H1 (cell line): ENCODE data around the gene WDFY4. TPM values are rescaled to one million over a fixed set of nuclear protein-coding genes. Genes with fewer than 3 reads are reported as not detected.

Experiments
- CTCF ChIA-PET: fragments of 300-600 bp; sonication (Branson Sonifier 250); formaldehyde crosslinking; loops from one replicate; lab custom pipeline; 2021; ENCODE audit not compliant: partially characterized antibody; lab: Charles Lee
- POLR2A ChIA-PET: fragments of 300-600 bp; sonication (Branson Sonifier 250); formaldehyde crosslinking; loops from one replicate; lab custom pipeline; 2021; ENCODE audit warnings: inconsistent platforms; ENCODE audit not compliant: partially characterized antibody; lab: Charles Lee
- DNase-seq, 2 experiments: peaks; one replicate each; pipeline versions ENCODE4 v3.0.0 to v3.0.0-alpha.2; 2010 to 2022; ENCODE audit warnings: low spot score in 2 of 2, low read depth in 1 of 2, mixed read lengths in 1 of 2
- FAIRE-seq: peaks from 2 replicates; lab custom pipeline; 2011; peaks lifted over from hg19 to GRCh38; lab: Jason Lieb, UNC
- H2AFZ ChIP-seq: 2 replicates; pipeline ENCODE4 v1.8.1; 2012; ENCODE audit warnings: low read length, inconsistent platforms
- H2AK5ac ChIP-seq: 2 replicates; pipeline ENCODE4 v1.6.1; 2013; ENCODE audit warnings: low read depth, low read length
- H2BK120ac ChIP-seq: replicated peaks from 2 replicates; pipeline ENCODE3; 2013; ENCODE audit warnings: low read depth, low read length, inconsistent platforms
- H2BK12ac ChIP-seq: 2 replicates; pipeline ENCODE4 v1.6.1; 2013; ENCODE audit warnings: low read depth, low read length
- H2BK15ac ChIP-seq: 2 replicates; pipeline ENCODE4 v1.6.1; 2013; ENCODE audit warnings: low read length
- H2BK20ac ChIP-seq: 2 replicates; pipeline ENCODE4 v1.6.1; 2013; ENCODE audit warnings: low read length
- H2BK5ac ChIP-seq: 2 replicates; pipeline ENCODE4 v1.6.1; 2013; ENCODE audit warnings: low read depth, low read length
- H3K14ac ChIP-seq: 2 replicates; pipeline ENCODE4 v1.6.1; 2013; ENCODE audit warnings: inconsistent platforms; ENCODE audit not compliant: insufficient read length
- H3K18ac ChIP-seq: 2 replicates; pipeline ENCODE4 v1.6.1; 2013; ENCODE audit warnings: low read length; ENCODE audit errors: extremely low read depth
- H3K23ac ChIP-seq: 2 replicates; pipeline ENCODE4 v1.6.1; 2013; ENCODE audit warnings: inconsistent platforms; ENCODE audit not compliant: insufficient read length
- H3K23me2 ChIP-seq: 2 replicates; pipeline ENCODE4 v1.6.1; 2013; ENCODE audit warnings: low read depth, low read length
- H3K27ac ChIP-seq: 2 replicates; pipeline ENCODE4 v1.6.1; 2011; ENCODE audit warnings: low read depth, low read length, inconsistent platforms
- H3K27me3 ChIP-seq, 4 experiments: replicated peaks in 1 of 4; 1 replicate in 1 of 4; 2 replicates in 3 of 4; pipeline versions ENCODE4 v1.6.1 to v1.8.1; 2011 to 2013; ENCODE audit warnings: low read length in 3 of 4, mild to moderate bottlenecking in 3 of 4, inconsistent platforms in 2 of 4, mixed read lengths in 2 of 4, moderate library complexity in 1 of 4; ENCODE audit not compliant: control insufficient read depth in 3 of 4, insufficient read depth in 3 of 4; ENCODE audit errors: extremely low read depth in 1 of 4
- H3K36me3 ChIP-seq, 4 experiments: 2 replicates each; pipeline versions ENCODE4 v1.6.1 to v1.8.1; 2011 to 2013; ENCODE audit warnings: mild to moderate bottlenecking in 4 of 4, low read length in 3 of 4, moderate library complexity in 2 of 4, control low read depth in 1 of 4, inconsistent platforms in 1 of 4; ENCODE audit not compliant: insufficient read depth in 4 of 4, control insufficient read depth in 2 of 4
- H3K4ac ChIP-seq: replicated peaks from 2 replicates; pipeline ENCODE3; 2013; ENCODE audit warnings: low read length, low read depth, mixed read lengths, inconsistent platforms; ENCODE audit not compliant: insufficient read length
- H3K4me1 ChIP-seq, 4 experiments: replicated peaks in 1 of 4; 1 replicate in 1 of 4; 2 replicates in 3 of 4; pipeline versions ENCODE4 v1.6.1 to v1.8.1; 2011 to 2013; ENCODE audit warnings: low read length in 3 of 4, inconsistent platforms in 2 of 4, mixed read lengths in 1 of 4; ENCODE audit not compliant: insufficient read depth in 4 of 4, control insufficient read depth in 3 of 4
- H3K4me2 ChIP-seq, 2 experiments: 2 replicates each; pipeline versions ENCODE4 v1.6.1 to v1.8.1; 2011 to 2013; ENCODE audit warnings: low read depth in 2 of 2, low read length in 2 of 2, control low read depth in 1 of 2, inconsistent platforms in 1 of 2, mild to moderate bottlenecking in 1 of 2; ENCODE audit not compliant: insufficient read depth in 1 of 2
- H3K4me3 ChIP-seq, 4 experiments: fragments of 200-600, 300-600 bp in 1 of 4; sonication (generic), shearing (Covaris generic), sonication (Bioruptor Twin) in 1 of 4; 2 replicates each; pipeline versions ENCODE4 v1.5.1 to v1.8.1; 2011 to 2016; ENCODE audit warnings: low read length in 4 of 4, low read depth in 3 of 4, control low read depth in 2 of 4, inconsistent platforms in 2 of 4, mild to moderate bottlenecking in 2 of 4, mixed read lengths in 1 of 4, moderate library complexity in 1 of 4; ENCODE audit not compliant: insufficient read depth in 2 of 4; ENCODE audit errors: extremely low read depth in 1 of 4
- H3K56ac ChIP-seq: replicated peaks from 2 replicates; pipeline ENCODE3; 2013; ENCODE audit warnings: low read depth, mild to moderate bottlenecking, mixed read lengths, low read length, inconsistent platforms; ENCODE audit not compliant: insufficient read length
- H3K79me1 ChIP-seq: 2 replicates; pipeline ENCODE4 v1.6.1; 2013; ENCODE audit warnings: low read depth, low read length, control low read depth
- H3K79me2 ChIP-seq, 2 experiments: 2 replicates each; pipeline versions ENCODE4 v1.6.1 to v1.8.1; 2012 to 2013; ENCODE audit warnings: low read length in 2 of 2, mild to moderate bottlenecking in 2 of 2, inconsistent platforms in 1 of 2; ENCODE audit not compliant: insufficient read depth in 2 of 2, control insufficient read depth in 1 of 2
- H3K9ac ChIP-seq, 4 experiments: replicated peaks in 1 of 4; 1 replicate in 1 of 4; 2 replicates in 3 of 4; pipeline versions ENCODE4 v1.6.1 to v1.8.1; 2011 to 2013; ENCODE audit warnings: low read depth in 3 of 4, low read length in 3 of 4, control low read depth in 2 of 4, mild to moderate bottlenecking in 2 of 4, moderate library complexity in 2 of 4, inconsistent platforms in 1 of 4; ENCODE audit errors: extremely low read depth in 1 of 4
- H3K9me3 ChIP-seq, 2 experiments: 2 replicates each; pipeline versions ENCODE4 v1.6.1 to v1.8.1; 2012 to 2013; ENCODE audit warnings: mild to moderate bottlenecking in 2 of 2, moderate library complexity in 2 of 2, control low read depth in 1 of 2, inconsistent platforms in 1 of 2, low read depth in 1 of 2, low read length in 1 of 2, mixed read lengths in 1 of 2; ENCODE audit not compliant: insufficient read depth in 2 of 2
- H4K20me1 ChIP-seq, 2 experiments: replicated peaks in 1 of 2; 2 replicates each; pipeline versions ENCODE3 to v1.8.1; 2011 to 2013; ENCODE audit warnings: inconsistent platforms in 2 of 2, low read length in 2 of 2, mild to moderate bottlenecking in 1 of 2; ENCODE audit not compliant: insufficient read depth in 2 of 2, control insufficient read depth in 1 of 2
- H4K5ac ChIP-seq: 2 replicates; pipeline ENCODE4 v1.6.1; 2013; ENCODE audit warnings: low read length, low read depth, mixed read lengths, inconsistent platforms; ENCODE audit not compliant: insufficient read length
- H4K8ac ChIP-seq: 2 replicates; pipeline ENCODE4 v1.8.0; 2013; ENCODE audit warnings: mild to moderate bottlenecking, moderate library complexity, low read length, inconsistent platforms; ENCODE audit not compliant: insufficient read depth; ENCODE audit errors: extremely low read depth
- H4K91ac ChIP-seq: replicated peaks from 2 replicates; pipeline ENCODE3; 2013; ENCODE audit warnings: low read length, mixed read lengths, inconsistent platforms; ENCODE audit not compliant: insufficient read length
- EP300 ChIP-seq, 2 experiments: IDR thresholded peaks; 1 replicate in 1 of 2; 2 replicates in 1 of 2; pipeline ENCODE4 v1.6.1; 2011 to 2012; ENCODE audit warnings: low read depth in 2 of 2, low read length in 2 of 2, mild to moderate bottlenecking in 2 of 2, borderline replicate concordance in 1 of 2, inconsistent platforms in 1 of 2, moderate library complexity in 1 of 2
- JUN ChIP-seq: IDR thresholded peaks from 2 replicates; pipeline ENCODE4 v1.6.1; 2011; ENCODE audit warnings: low read depth, mild to moderate bottlenecking, improper control_type of control experiment, low read length
- SAP30 ChIP-seq: fragments of 300-600 bp; sonication (generic); IDR thresholded peaks from 2 replicates; pipeline ENCODE4 v1.7.1; 2012; ENCODE audit warnings: low read length, moderate library complexity, mild to moderate bottlenecking, inconsistent platforms; ENCODE audit not compliant: insufficient read depth, insufficient replicate concordance
- SRF ChIP-seq: IDR thresholded peaks from 2 replicates; pipeline ENCODE4 v1.6.1; 2011; ENCODE audit warnings: mild to moderate bottlenecking, low read depth, low read length, moderate library complexity
- WGBS, 2 experiments: shearing (Covaris generic) in 1 of 2; methylation state at CpG; one replicate each; pipeline versions ENCODE4 v1.1.6 to v1.1.7; 2013 to 2015; ENCODE audit warnings: low lambda C conversion rate in 2 of 2, mixed read lengths in 2 of 2, inconsistent platforms in 1 of 2, low coverage in 1 of 2, missing lambda C conversion rate in 1 of 2; ENCODE audit not compliant: insufficient replicate concordance in 2 of 2, insufficient coverage in 1 of 2, insufficient read length in 1 of 2; ENCODE audit errors: extremely low coverage in 1 of 2, missing lambda C conversion rate in 1 of 2; 5-methylcytosine and 5-hydroxymethylcytosine counted together
- polyA plus RNA-seq, 7 experiments: library from polyadenylated mRNA; depleted of rRNA in 3 of 7; stranded (reverse) in 5 of 7; unstranded in 2 of 7; fragments of >200 nt in 5 of 7; fragments of 200-250 nt in 2 of 7; gene quantifications; 1 replicate in 5 of 7; 2 replicates in 1 of 7; 4 replicates in 1 of 7; pipeline versions ENCODE4 v1.2.1 to v1.2.3, GENCODE V29; 2011 to 2013; ENCODE audit warnings: missing spikeins in 2 of 7, mixed read lengths in 2 of 7
- total RNA-seq: library from RNA; stranded (reverse); fragmentation: NEBNext Ultra II Directional; extraction: Animal tissue kit (Norgen Biotek cat#: 25700); gene quantifications from 2 replicates; pipeline ENCODE4 v1.2.1, GENCODE V29; 2021
- TF ChIP-seq, protein P1 (sequence below): IDR thresholded peaks from 2 replicates; pipeline ENCODE4 v1.6.1; 2011; ENCODE audit warnings: low read length, improper control_type of control experiment

Gene WDFY4
- total and polyA plus RNA-seq, 2 of the 8 experiments (the other 6 are each of a cell fraction or from before 2014, with no cell fraction given), result not detected

DNA sequence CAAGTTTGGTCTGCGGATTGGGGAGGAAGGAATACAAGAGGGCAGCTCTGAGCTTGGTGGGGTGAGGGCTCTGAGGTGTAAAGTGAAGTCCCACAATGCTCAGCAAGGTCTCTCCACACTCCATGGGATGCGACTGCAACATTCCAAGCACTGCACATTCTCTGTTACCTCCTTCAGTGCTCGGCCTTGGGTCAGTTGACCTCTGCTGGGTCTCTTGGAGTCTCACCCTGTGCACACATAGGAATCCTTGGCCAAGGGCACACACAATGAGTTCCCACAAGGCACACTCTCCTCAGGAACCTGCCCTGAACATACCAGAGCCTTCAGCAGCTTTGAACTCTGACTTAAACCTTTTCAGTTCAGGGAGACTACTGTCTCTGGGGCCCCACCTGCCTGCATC is 2.4 kb upstream of the WDFY4 start:
- H3K4ac ChIP-seq, result no peak overlapping the region
- ChIA-PET CTCF (no interaction called here), POLR2A (no interaction called here)
- H3K4me1 ChIP-seq, result no peaks in the 10 kb centered on the region
- H4K8ac ChIP-seq, result no peak overlapping the region
- no peaks in the 10 kb centered on the region for H4K20me1 ChIP-seq
- H3K79me1 ChIP-seq, result no peaks in the 10 kb centered on the region
- H3K27me3 ChIP-seq, result no peaks in the 10 kb centered on the region
- 96% methylated on average over 3 of the region's 3 CpGs; no CpG with 5 or more reads in 1 of the 2 experiments for WGBS, 2 experiments
- no peak overlapping the region for H3K4me2 ChIP-seq
- no peak overlapping the region for H3K18ac ChIP-seq
- DNase-seq, result no peak
- H3K14ac ChIP-seq, result no peak overlapping the region
- no peak overlapping the region for H2BK20ac ChIP-seq
- H2BK120ac ChIP-seq, result no peak overlapping the region
- no peaks in the 10 kb centered on the region for H3K36me3 ChIP-seq
- H3K9me3 ChIP-seq, result no peaks in the 10 kb centered on the region
- H2AFZ ChIP-seq, result no peak overlapping the region
- no peak overlapping the region for H3K27ac ChIP-seq
- no peaks in the 10 kb centered on the region for H3K23me2 ChIP-seq
- no peak overlapping the region for H3K23ac ChIP-seq
- H2AK5ac ChIP-seq, result no peak overlapping the region
- no peaks in the 10 kb centered on the region for H3K79me2 ChIP-seq
- no peak overlapping the region for H4K91ac ChIP-seq
- no peak overlapping the region for H2BK15ac ChIP-seq
- no peak overlapping the region for H3K4me3 ChIP-seq
- H2BK5ac ChIP-seq, result no peak overlapping the region
- H3K9ac ChIP-seq, result no peak overlapping the region
- no peak overlapping the region for H2BK12ac ChIP-seq
- no peak overlapping the region for H3K56ac ChIP-seq
- no peak for FAIRE-seq
- H4K5ac ChIP-seq, result no peak overlapping the region
- TF ChIP-seq SRF (no peak), JUN (no peak), SAP30 (no peak), EP300 (IDR thresholded peaks at IDR 0.05; ENCODE audit: borderline replicate concordance in 1 of 2, low read depth in 2 of 2, low read length in 2 of 2) (no peak)
- TF ChIP-seq, protein P1, sequence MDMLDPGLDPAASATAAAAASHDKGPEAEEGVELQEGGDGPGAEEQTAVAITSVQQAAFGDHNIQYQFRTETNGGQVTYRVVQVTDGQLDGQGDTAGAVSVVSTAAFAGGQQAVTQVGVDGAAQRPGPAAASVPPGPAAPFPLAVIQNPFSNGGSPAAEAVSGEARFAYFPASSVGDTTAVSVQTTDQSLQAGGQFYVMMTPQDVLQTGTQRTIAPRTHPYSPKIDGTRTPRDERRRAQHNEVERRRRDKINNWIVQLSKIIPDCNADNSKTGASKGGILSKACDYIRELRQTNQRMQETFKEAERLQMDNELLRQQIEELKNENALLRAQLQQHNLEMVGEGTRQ, result no peak
